ENCODE results near the gene ZNF827.

ZNF827 gene

GRCh38 chr4:145935253-145936141 is 3.1 kb downstream of the ZNF827 start:
- Histone ChIP-seq H3K4me2 (peak overlapping the region; percentile 91), H4K20me1 (peaks cover 15% of the 10 kb centered on the region), H3K27me3 (no peaks in the 10 kb centered on the region), H3K4me3 (peak overlapping the region; percentile 83), H3K9ac (peak overlapping the region; percentile 90), H3K27ac (peak overlapping the region; percentile 90), H3K36me3 (no peaks in the 10 kb centered on the region; the same call in 1 of the 2 replicates), H3K4me1 (peaks cover 46% of the 10 kb centered on the region), H3K9me3 (no peaks in the 10 kb centered on the region)
- TF ChIP-seq Cebpa-rat (IDR thresholded peaks at IDR 0.05) = no peak

GRCh38 chr4:145934434-145935047 is 4.1 kb downstream of the ZNF827 start:
- Histone ChIP-seq H4K20me1 (peaks cover 24% of the 10 kb centered on the region), H3K27me3 (no peaks in the 10 kb centered on the region), H3K4me3 (peak overlapping the region; percentile 83), H3K27ac (peak overlapping the region; percentile 90), H3K4me2 (peak overlapping the region; percentile 91), H3K9ac (peak overlapping the region; percentile 90), H3K4me1 (peaks cover 47% of the 10 kb centered on the region), H3K9me3 (no peaks in the 10 kb centered on the region), H3K36me3 (no peaks in the 10 kb centered on the region; the same call in 1 of the 2 replicates)
- TF ChIP-seq Cebpa-rat (IDR thresholded peaks at IDR 0.05) = no peak

- Histone ChIP-seq H4K20me1 (peaks cover 35% of the 10 kb centered on the region), H3K27ac (no peak overlapping the region), H3K9ac (no peak overlapping the region), H3K9me3 (peaks cover 5% of the 10 kb centered on the region; the same call in 1 of the 2 replicates), H3K36me3 (peaks cover 8% of the 10 kb centered on the region), H3K4me1 (peaks cover 41% of the 10 kb centered on the region), H3K4me2 (no peak overlapping the region), H3K4me3 (no peak overlapping the region), H3K27me3 (no peaks in the 10 kb centered on the region)
- TF ChIP-seq Cebpa-rat (IDR thresholded peaks at IDR 0.05) = no peak
Measured at GRCh38 chr4:145933134-145933533, 5.5 kb downstream of the ZNF827 start.

GRCh38 chr4:145931403-145931802 is 7.2 kb downstream of the ZNF827 start:
- Histone ChIP-seq H3K27me3 (no peaks in the 10 kb centered on the region), H3K36me3 (peaks cover 23% of the 10 kb centered on the region), H3K9me3 (peaks cover 10% of the 10 kb centered on the region), H3K27ac (no peak overlapping the region), H3K9ac (no peak overlapping the region), H3K4me1 (peaks cover 41% of the 10 kb centered on the region), H3K4me3 (no peak overlapping the region), H4K20me1 (peaks cover 45% of the 10 kb centered on the region), H3K4me2 (0 out of 2 replicates have a peak overlapping the region, but pooled peaks have one; percentile 26)
- TF ChIP-seq Cebpa-rat (IDR thresholded peaks at IDR 0.05) = no peak

- H3K4me3 ChIP-seq = no peak overlapping the region
- H3K4me2 ChIP-seq = 0 out of 2 replicates have a peak overlapping the region, but pooled peaks have one; percentile 26
- peaks cover 28% of the 10 kb centered on the region for H3K36me3 ChIP-seq
- H3K27ac ChIP-seq = no peak overlapping the region
- H3K27me3 ChIP-seq = no peaks in the 10 kb centered on the region
- TF ChIP-seq Cebpa-rat (IDR thresholded peaks at IDR 0.05) = no peak
- peaks cover 41% of the 10 kb centered on the region for H3K4me1 ChIP-seq
- H3K9me3 ChIP-seq = peaks cover 18% of the 10 kb centered on the region
- peaks cover 45% of the 10 kb centered on the region for H4K20me1 ChIP-seq
- no peak overlapping the region for H3K9ac ChIP-seq
Measured at GRCh38 chr4:145930592-145930991, 8.0 kb downstream of the ZNF827 start.

- H3K9ac ChIP-seq = no peak overlapping the region
- no peak for TF ChIP-seq Cebpa-rat (IDR thresholded peaks at IDR 0.05)
Measured at GRCh38 chr4:145929415-145930178, 9.0 kb downstream of the ZNF827 start.

GRCh38 chr4:145928748-145929147 is 9.9 kb downstream of the ZNF827 start:
- H3K27me3 ChIP-seq = no peaks in the 10 kb centered on the region
- no peak overlapping the region for H3K27ac ChIP-seq
- H3K4me2 ChIP-seq = no peak overlapping the region
- H3K9ac ChIP-seq = no peak overlapping the region
- H3K4me3 ChIP-seq = no peak overlapping the region
- TF ChIP-seq Cebpa-rat (IDR thresholded peaks at IDR 0.05) = no peak
- H4K20me1 ChIP-seq = peaks cover 45% of the 10 kb centered on the region
- H3K9me3 ChIP-seq = peaks cover 36% of the 10 kb centered on the region
- peaks cover 23% of the 10 kb centered on the region for H3K4me1 ChIP-seq
- peaks cover 46% of the 10 kb centered on the region for H3K36me3 ChIP-seq

More at GRCh38 chr4:145929415-145930178, 9.0 kb downstream of the ZNF827 start:
- Histone ChIP-seq H4K20me1 (peaks cover 45% of the 10 kb centered on the region), H3K9me3 (peaks cover 28% of the 10 kb centered on the region), H3K27me3 (no peaks in the 10 kb centered on the region), H3K4me3 (no peak overlapping the region), H3K36me3 (peaks cover 38% of the 10 kb centered on the region), H3K4me1 (peaks cover 32% of the 10 kb centered on the region), H3K4me2 (no peak overlapping the region), H3K27ac (no peak overlapping the region)

- no peak for TF ChIP-seq Cebpa-rat (IDR thresholded peaks at IDR 0.05)
- Histone ChIP-seq H3K4me1 (peaks cover 19% of the 10 kb centered on the region), H3K4me3 (no peak overlapping the region), H4K20me1 (peaks cover 47% of the 10 kb centered on the region), H3K27me3 (no peaks in the 10 kb centered on the region), H3K9me3 (peaks cover 46% of the 10 kb centered on the region), H3K36me3 (peaks cover 60% of the 10 kb centered on the region), H3K4me2 (no peak overlapping the region), H3K27ac (no peak overlapping the region), H3K9ac (no peak overlapping the region)
Measured at GRCh38 chr4:145927030-145927429, 11.6 kb downstream of the ZNF827 start.

- peaks cover 31% of the 10 kb centered on the region; the same call in 1 of the 2 replicates for H4K20me1 ChIP-seq
- TF ChIP-seq Cebpa-rat (IDR thresholded peaks at IDR 0.05) = no peak
Measured at GRCh38 chr4:145921231-145921630, 17.4 kb downstream of the ZNF827 start.

More at GRCh38 chr4:145921231-145921630, 17.4 kb downstream of the ZNF827 start:
- Histone ChIP-seq H3K4me2 (no peak overlapping the region), H3K9me3 (peaks cover 39% of the 10 kb centered on the region), H3K4me3 (no peak overlapping the region), H3K4me1 (no peaks in the 10 kb centered on the region), H3K27me3 (no peaks in the 10 kb centered on the region), H3K27ac (no peak overlapping the region), H3K36me3 (peaks cover 59% of the 10 kb centered on the region), H3K9ac (no peak overlapping the region)
